Neural progenitor cell (in vitro differentiated cells): ENCODE data around the gene RNASEH2A.

Experiments
- CTCF ChIP-seq: fragments of 200-600 bp; sonication (generic); IDR thresholded peaks from 2 replicates; pipeline ENCODE4 v1.5.1; 2017; ENCODE audit warnings: antibody characterized with exemption, mild to moderate bottlenecking
- EZH2 ChIP-seq: fragments of 200-600 bp; sonication (generic); IDR thresholded peaks from 2 replicates; pipeline ENCODE4 v1.6.1; 2017; ENCODE audit warnings: antibody characterized with exemption, mild to moderate bottlenecking, moderate library complexity
- EZH2phosphoT487 ChIP-seq: fragments of 200-600 bp; sonication (generic); IDR thresholded peaks from 2 replicates; pipeline ENCODE4 v1.6.1; 2017; ENCODE audit warnings: antibody characterized with exemption

GRCh38 chr19:12785431-12786031 is 20.9 kb upstream of the RNASEH2A start:
- TF ChIP-seq EZH2 (no peak), CTCF (no peak), EZH2phosphoT487 (no peak)
